Measurements from ENCODE around the gene OR6S1.

The OR6S1 gene, protein sequence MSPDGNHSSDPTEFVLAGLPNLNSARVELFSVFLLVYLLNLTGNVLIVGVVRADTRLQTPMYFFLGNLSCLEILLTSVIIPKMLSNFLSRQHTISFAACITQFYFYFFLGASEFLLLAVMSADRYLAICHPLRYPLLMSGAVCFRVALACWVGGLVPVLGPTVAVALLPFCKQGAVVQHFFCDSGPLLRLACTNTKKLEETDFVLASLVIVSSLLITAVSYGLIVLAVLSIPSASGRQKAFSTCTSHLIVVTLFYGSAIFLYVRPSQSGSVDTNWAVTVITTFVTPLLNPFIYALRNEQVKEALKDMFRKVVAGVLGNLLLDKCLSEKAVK

DNA sequence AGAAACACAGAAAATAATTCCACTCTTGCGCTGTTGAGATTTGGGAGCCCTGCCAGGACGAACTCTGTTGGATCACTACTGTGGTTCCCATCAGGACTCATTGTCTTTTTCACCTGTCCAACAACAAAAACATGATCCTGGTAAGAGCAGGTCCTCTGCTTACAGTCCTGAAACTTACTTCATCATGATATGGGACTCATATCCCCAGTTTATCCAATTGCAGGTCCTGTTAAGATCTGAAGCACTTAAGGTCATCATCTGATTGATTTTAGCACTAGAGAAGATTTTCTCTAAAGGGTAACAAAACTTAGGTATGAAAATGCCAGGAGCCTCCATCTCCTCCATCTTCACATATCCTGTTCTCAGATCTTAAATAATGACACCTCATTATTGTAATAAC is at the start of gene OR6S1:
OR6S1 (minus strand) TSS at position 101 of the 400 bp plus-strand sequence; CDS start at position 101, 0 bp downstream.
- FAIRE-seq, result no peak

DNA sequence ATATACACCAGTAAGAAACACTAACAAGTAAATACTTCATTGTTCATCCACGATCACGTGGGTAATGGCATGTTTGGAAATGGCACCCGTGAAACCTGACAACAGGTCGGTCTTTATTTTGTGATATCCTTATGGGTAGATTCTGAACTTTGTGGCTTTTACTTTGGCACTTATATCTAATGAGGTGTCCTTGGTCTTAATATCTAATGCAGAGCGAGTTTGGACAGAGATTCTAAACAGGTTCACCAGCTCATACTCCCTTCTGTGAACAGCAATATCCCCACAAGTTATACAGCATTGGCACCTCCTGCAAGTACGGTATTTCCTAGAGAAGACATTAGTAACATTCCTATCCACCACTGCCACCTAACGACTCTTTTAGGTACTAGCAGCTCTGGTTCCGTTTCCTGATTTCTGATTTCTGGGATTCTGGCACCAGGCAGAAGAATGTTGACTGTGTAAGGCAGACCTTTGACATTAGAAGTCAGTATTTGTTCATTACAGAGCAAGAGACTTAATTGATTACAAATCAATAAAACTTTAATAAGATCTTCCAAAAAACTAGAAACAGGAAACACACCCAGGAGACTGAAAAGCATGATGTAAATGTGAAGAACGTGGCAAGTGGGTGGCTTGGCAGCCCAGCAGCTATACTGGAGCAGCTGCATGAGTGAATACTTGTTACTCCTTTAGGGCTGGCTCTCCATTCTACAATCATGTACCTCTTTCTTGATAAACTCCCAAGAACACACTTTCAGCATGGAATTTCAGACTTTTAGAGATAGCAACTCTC is 49.6 kb upstream of the OR6S1 start:
- peak; percentile 80 for FAIRE-seq

DNA sequence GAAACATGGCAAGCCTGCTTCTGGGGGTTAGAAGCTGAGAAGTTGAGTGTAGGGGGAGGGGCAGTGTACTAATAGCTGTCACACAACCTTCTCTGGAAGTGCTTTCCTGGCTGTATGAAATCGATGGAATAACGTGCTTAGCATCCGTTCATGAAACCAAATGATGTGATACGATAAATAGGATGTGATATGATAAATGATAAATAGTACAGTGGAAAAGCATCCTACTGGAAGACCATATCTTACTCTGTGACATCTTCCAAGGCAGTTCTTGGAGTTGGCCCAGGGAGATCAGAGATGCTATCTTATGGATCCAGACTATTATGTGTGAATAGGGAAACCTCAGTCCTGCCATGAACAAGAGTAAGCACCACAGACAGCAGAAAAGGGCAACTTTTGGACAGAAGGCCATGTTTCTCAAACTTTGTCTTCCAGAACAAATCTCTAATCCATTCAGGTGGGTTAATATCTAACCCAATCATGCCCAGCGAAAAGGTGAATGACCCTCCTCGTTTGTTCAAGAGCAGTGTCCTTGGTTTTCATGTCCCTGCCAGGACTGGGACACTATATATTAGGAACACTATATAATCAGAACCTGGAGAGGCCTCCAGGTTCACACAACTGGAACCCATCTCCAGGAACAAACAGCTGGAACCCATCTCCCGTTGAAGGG is 46.8 kb upstream of the OR6S1 start, which contains the start of gene ANG:
ANG (plus strand) TSS at position 598 of the 673 bp plus-strand sequence. CDS start 4,801 bp downstream, outside the sequence.
- no peak for FAIRE-seq

DNA sequence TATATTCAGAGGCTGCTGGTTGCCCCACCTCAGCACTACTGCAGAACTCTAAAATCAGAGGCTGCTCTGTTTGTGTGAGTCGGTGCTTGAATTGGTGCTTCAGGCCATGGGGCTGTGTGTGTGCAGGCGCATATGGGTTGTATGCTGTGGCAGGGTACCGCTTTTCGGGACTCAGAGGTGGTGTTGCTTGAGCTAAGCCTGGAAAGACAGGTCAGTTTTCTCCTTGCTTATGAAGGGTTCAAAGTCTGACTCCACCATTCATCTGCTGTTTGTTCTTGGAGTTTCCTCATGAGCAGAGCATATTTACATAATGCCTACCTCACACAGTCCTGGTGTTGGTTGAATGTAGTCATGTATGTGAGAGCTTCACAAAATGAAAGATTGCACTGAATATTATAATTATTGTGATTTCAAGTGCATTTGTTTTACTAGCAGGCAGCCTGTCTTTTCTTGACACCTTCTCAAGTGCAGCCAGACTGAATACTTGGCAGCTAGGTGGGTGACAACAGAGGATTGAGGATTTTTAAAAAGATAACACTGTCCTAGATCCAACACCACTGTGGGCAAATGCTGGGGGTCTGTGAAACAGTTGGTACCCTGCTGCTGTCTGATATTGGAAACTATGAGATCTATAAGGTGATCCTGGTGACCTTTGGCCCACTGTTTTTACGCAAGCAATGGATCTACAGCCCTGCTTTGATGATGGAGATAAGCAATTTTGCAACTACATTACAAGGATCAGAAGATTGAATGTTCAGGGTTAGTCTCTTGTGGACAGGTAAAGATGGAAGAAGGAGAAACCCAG is 46.1 kb upstream of the OR6S1 start:
- no peak for FAIRE-seq

DNA sequence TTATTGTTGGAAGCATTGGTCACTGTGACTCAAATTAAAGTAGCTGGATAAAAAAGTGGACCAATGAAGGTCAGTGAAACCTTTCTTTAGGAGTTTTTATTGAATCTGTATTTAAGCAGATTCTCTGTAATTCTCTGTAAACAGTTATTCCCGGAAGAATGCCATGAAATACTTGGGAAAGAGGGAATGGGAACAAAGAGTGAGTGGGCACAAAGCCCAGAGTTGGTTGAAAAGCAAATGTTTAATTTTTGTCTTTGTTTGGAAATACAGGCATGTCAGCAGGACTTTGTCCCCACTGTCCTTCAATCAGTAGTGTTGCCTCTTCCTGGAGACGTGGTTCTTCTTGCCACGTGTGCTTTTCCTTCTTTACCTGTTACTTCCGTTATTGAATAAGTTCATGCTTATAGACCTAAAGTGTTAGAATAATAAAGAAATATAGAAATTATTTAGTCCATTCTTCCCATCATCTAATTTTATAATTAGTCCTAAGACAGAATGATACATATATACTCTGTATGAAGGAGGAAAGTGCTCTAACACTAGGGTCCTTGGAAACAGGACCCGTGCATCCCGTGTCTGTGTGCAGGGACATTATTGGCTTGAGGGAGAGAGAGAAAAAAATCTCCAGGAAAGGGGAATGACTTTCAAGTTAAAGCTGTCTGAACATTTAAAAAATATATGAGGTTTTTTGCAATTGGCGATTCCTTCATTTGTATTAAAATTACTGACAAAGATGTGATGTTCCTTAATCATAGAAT is 45.1 kb upstream of the OR6S1 start:
- FAIRE-seq, result no peak

DNA sequence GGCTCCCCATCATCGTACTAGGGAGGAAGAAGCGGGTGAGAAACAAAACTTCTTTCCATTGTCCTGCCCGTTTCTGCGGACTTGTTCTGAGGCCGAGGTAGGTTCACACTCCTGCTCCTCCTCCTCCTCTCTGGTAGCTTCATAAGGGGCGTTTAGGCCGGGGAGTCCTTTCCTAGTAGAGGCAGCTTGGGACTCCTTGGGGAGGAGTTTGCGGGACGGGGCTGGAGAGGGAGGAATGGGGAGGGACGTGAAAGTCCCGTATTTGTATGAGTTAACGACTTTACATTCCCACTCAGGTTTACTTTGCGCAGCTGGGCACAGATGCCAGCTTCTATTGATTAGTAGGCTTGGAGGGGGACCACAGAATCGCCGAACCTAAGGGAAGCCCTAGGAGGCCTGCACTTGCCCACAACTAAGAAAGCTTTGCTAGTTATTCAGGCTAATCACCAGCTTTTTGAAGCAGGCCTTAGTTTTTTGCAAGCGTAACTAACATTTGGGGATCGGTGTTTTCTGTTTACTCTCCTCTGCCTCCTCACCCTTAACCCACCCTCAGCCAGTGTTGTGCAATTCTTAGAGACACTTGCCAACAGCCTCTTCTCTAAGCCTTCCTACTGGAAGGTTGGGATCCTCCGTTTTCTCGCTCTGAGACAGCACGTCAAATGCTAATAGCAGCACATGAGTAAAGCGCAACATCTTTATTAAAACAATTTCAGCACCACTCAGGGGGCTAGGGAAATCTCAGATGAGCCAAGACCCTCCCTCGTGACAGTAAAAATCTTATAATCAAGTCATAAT is 43.4 kb upstream of the OR6S1 start:
- FAIRE-seq, result no peak

DNA sequence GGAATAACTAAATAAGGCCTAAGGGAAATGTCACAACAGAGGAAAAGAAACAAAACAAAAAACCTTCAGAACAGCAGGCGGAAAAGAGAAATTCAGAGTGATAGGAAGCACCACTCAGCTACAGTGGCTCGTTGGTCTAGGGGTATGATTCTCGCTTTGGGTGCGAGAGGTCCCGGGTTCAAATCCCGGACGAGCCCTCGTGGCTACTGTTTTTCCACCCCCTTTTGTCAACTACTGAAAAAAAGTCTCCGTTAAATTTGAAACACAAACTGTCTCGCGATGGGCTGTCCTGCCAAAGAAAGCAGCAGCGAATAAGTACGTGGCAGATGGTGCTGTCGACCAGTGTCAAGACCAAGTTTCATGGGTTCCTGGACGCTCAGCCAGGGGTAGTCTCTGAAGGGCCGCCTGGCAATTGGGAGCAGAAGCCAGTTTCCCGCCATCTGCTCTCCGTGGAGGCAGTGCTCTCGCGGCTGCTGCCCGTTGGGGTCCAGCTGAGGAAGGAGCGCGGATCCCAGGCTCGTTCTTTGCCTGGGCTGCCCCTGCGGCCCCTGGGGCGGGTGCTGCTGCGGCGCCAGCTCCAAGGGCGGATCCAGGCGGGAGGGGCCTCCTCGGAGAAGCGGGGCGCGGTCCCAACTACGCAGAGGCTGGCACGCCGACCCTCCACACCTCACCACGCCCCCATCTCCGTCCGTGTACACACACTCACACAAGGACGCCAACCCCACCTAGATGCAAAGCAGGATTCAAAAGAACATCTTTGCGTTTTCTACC is 42.6 kb upstream of the OR6S1 start, which contains the start of gene RNASE4:
RNASE4 (plus strand) TSS at position 670 of the 771 bp plus-strand sequence. CDS start 14,812 bp downstream, outside the sequence.
- no peak for FAIRE-seq

DNA sequence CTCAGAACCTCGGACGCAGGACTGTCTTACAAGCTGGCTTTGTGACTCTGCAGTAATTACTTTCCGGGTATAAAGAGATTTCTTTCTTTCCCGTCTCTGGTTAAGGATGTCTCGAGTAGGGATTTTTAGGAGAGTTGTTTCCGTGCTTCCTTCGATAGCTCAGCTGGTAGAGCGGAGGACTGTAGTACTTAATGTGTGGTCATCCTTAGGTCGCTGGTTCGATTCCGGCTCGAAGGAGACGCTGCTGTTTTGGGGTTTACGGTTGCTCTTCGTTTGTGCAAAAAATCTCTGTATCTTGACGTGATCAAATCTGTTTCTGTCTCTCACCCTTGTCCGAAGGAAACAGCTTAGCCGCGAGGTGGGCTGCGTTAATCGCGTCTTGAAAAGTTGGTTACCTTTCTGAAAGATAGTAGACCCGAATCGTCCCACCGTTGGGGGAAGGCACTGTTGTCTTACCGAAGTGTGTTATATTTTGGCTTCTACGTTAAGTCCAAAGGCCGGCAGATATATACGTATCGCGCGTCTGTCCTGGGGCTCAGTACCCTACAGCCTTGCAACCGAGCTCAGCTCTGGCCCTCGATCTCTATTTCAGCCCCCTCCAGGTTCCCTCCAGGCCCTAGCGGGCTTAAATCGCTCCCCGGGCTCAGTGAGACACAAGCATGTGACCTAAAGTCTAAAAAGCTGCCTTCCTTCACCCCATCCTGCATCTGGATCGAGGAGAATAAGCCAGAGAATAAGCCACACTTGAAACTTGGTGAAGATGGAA is 41.8 kb upstream of the OR6S1 start:
- no peak for FAIRE-seq

DNA sequence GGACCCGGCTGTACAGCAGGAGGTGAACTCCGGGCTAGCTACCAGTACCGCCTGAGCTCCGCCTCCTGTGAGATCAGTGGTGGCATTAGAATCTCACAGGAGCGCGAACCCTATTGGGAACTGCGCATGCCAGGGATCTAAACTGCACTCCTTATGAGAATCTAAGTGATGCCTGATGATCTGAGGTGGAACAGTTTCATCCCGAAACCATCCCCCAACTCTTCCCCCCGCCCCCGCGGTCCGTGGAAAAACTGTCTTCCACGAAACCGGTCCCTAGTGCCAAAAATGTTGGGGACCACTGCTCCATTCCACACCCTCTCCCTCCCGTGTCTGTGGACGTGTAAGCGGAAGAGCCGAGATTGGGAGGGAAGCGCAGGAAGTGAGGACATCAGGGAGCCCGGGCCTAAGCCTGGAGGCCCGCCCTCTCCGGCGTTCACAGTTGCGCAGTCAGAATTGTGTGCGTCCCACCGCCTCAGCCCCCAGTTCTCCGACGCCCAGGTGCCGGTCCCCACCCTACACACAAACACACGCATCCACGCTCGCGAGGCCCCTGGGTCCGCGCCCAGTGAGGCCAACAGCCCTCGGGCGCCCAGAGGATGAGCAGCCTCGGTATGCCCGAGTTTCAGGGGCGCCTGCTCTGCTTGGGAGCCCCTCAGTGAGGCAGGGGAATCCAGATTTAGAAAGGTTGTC is 41.1 kb upstream of the OR6S1 start:
- FAIRE-seq, result no peak

DNA sequence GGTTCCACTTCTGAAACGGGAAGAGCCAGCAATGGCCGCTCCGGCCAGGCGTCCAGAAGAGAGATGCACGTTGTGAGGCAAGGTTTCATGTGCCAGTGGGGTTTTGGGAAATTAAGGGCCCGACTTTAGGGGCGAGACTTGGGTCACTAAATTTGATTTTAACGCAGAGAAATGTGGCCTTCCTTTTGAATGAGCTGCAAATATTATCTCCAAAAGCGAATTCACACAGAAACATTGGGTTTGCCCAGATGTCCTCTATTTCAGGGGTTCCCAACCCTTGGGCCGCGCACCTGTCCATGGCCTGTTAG is 40.6 kb upstream of the OR6S1 start:
- no peak for FAIRE-seq

DNA sequence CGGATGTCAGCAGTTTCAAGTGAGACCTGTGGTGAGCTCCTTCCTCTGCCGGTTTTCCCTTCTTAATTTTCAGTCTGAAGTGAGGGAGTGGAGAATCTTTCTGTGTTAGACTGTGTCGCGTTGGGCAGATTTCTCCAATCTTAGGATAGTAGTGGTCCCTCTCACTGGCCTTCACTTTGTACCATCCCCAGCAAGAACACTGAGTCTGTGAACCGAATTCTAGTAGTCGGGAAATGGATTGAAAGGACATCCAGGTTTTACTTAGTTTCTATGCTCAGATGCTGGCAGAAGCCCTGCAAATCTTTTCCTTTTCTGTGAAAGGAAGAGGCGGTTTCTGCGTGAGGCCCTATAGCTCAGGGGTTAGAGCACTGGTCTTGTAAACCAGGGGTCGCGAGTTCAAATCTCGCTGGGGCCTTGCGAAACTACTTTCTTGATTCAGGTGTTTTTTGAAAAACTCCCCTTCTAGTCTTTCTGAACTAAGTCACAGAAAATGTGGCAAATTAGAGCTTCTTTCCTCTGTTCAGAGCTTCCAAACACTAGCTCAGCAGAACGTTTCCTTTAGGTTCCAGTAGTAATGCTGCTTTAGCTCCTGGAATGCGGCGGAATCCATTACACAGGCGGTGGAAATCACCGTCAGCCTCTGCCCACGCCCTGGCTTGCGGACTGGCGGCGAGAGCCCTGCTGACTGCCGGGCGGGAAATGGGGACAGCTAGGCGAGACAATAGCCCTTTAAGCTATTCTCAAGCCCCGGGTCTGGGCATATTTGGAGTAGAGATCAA is 40.0 kb upstream of the OR6S1 start:
- FAIRE-seq, result no peak

DNA sequence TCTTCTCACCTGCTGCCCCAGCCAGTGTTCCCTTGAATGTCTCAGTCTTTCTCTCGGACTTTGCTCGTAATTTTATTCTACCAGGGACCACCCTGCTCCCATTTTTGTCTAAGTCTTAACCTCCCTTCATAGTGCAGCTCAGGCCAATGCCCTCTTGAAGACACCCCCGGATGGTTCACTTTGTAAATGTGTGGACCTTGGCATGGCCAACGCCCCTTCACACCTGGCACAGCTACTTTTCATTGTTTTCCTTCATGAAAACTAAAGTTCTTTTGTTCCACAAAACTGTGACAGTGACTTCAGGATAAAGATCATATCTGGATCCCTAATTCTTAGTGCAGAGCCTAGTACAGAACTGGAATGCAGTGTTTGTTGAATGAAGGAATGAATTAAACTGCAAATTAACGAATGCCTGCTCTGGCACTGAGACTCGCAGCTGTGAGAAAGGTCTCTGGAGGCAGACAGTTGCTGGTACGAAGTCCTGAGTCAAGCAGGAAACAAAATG is 39.4 kb upstream of the OR6S1 start:
- FAIRE-seq, result no peak

DNA sequence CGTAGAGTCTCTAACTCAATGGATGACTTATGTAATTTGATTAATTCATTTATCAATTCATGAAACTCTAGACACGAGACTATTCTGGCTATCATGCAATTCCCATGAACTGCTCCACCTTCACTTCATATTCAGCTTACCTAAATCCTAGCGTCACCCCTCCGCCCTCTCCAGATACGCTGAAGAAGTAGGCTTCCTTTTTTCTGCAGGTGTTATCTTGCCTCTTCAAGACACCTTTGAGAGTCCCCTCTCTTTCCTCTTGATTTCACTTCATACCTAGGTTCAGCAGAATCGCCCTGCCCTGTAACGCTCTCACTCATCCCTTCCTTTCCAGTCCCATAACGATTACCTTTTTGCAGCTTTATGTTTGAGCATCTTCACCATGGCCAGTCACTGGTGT is 38.9 kb upstream of the OR6S1 start:
- no peak for FAIRE-seq

DNA sequence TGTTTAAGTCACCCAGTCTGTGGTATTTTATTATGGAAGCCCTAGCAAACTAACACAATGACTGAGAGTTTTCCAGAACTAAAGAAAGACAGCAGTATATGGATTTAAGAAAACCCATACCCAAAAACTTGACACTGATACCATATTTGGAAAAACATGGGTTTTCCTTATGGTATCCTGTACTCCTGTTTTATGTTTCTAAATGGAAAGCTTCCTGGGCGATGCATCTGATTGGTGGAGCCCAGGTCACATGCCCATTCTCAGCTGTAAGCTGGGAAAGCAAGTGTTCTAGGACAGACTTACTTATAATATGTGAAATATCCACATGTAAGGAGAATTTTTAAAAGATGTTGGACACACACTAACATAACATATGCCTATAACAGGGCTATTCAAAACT is 38.4 kb upstream of the OR6S1 start:
- no peak for FAIRE-seq

DNA sequence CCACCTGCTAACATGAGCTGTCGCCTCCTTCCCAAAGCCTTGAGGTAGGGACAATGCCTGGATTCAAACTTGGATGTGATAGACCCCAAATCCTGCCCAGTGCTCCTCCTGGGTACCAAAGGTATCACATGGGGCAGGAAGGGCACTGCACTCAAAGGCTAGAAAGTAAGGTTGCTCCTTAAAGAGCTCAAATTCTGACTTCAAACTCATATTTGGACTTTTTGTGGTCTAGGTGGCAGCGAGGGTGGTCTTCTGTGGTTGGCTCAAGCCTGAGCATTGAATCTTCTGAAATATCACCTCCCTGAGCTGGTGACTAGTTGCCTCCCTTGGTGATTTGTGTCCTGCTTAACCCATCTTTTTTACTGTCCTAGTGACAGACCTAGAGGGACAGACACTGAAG is 34.6 kb upstream of the OR6S1 start:
- FAIRE-seq, result no peak

DNA sequence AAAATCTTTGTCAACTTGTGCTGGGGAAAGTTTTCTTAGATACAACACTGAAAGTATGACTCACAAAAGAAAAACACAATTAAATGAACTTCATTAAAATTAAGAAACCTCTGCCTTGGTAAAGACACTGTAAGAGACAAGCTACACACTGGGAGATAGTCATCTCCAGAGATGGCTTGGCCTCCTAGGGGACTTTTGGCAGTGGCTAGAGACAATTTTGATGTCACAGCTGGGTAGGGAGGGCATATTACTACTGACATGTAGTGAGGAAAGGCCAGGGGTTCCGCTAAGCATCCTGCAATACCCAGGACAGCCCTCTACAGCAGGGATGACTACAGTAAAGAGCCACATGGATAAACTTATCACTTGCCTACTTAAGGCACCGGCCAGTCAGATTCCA is 34.2 kb upstream of the OR6S1 start:
- FAIRE-seq, result no peak

DNA sequence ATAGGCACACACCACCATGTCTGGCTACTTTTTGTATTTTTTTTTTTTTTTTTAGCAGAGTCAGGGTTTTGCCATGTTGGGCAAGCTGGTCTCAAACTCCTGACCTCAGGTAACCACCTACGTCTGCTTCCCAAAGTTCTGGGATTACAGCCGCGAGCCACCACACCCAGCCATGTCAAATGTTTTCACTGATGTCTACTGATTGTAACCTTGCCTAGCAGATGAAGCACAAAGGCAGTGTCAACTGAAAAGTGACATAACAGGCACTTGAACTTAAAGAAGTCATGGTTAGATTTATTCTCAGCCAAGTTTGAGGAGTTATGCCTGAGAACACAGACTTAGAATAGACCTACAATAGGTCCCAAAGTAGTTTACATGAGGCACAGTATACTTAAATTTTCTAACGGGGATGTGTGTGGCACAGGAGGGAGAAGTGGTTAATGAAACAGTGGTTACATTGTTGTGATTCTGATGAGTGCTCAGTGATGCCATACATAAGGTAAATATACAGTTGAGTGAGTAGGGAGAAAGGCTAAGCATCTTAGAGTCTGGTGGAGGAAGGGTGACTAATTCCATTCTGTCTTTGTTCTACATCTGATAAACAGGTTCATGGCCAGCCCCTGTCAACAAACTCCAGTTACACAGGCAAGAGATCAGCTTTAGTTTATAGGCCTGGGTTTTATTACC is 30.2 kb upstream of the OR6S1 start:
- no peak for FAIRE-seq
